Measurements from ENCODE around the gene KCTD5.
A peak's percentile ranks its signal among the peaks of the same experiment; 100 is the strongest.
"Not testable (repeated sequence)": the region's sequence is repeated elsewhere in the genome, so short reads cannot be mapped to it uniquely, and the experiment has no call there.

Gene KCTD5

GRCh38 chr16:2671741-2672140 lies 10.6 kb upstream of the KCTD5 start:
- DNase-seq (ENCODE audit: low read depth in 3 of 3, low spot score in 1 of 3): no peak

DNA sequence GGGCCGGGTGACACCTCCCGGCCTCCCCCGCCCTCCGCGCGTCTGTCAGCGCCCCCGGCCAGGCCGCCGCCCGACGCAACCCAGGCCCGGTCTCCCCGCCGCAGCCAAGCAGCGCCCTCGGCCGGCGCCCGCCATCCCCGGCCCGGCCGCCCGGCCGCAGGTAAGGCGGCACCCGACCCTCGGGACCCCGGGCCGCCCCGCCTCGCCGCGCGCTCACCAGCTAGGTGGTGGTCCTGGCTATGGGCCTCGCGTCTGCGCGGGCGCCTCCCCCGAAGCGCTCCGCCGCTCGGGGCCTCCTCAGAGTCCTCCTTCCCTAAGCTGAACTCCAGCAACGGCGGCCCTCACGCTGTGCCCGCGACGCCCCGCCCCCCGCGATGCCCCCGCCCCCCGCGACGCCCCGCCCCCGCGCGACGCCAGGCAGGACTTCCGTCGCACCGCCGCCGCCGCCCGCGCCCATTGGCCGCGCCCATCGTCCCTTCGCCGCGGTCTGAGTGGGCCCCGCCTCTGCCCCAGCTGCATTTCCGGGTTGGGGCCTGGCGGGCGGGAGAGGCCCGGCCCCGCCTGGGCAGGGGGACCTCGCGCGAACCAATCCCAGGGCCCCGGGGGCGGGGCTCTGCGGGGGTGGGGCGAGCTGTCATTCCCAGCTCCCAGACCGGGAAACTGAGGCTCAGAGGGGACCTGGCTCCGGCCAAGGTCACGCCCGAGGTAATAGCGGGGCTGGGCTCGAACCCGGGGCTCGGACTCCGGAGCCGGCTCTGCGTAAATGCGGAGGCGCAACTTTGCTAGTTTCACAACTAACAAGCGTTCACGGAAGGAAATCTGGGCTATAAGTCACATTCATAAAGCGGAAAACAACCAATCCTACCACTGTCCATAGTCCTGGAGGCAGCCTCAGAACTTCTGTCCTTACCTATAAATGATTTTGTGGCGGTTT lies 9.0 kb upstream of the KCTD5 start:
- DNase-seq (ENCODE audit: low read depth in 3 of 3, low spot score in 1 of 3): peak; percentile 88 to 90 (median 89)

- no peak for DNase-seq (ENCODE audit: low read depth in 3 of 3, low spot score in 1 of 3)
Measured at GRCh38 chr16:2675021-2675420, 7.3 kb upstream of the KCTD5 start.

DNA sequence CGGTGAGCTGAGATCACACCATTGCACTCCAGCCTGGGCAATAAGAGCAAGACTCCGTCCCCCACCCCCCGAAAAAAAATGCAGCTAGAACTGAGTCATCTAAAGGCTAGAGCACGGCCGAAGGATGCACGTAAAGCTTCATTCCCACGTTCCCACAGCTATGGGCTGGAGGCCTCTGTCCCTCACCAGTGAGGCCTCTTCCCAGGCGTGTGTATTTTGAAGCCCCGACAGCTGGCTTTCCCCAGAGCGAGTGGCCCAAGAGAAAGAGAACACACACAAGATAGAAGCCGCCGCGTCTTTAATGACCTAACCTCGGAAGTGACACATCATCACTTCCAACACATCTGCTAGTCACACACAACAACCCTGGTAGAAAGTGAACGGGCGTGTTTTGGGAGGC lies 6.6 kb upstream of the KCTD5 start:
- no peak for DNase-seq (ENCODE audit: low read depth in 3 of 3, low spot score in 1 of 3)

DNA sequence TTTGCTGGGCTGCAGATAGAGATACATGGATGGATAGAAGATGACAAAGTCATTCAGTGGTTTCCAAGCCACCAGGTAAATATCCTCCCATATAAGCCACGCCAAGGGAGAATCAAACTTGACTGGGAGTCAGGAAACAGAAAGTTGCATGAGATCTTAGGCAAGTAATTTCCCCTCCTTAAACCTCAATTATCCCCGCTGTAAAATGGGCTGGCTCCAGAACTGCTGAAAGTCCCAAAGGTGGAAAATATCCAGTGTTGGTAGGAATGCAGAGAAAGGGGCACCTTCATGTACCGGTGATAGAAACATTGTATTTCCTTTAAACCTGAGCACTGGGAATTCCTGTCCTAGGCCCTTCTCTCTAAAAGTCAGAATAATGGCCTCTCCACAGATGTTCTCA lies 5.4 kb upstream of the KCTD5 start:
- DNase-seq (ENCODE audit: low read depth in 3 of 3, low spot score in 1 of 3): not testable (repeated sequence)

GRCh38 chr16:2678206-2678965 lies 3.9 kb upstream of the KCTD5 start:
- not testable (repeated sequence) for DNase-seq (ENCODE audit: low read depth in 3 of 3, low spot score in 1 of 3)

GRCh38 chr16:2679902-2680301 lies 2.4 kb upstream of the KCTD5 start:
- not testable (repeated sequence) for DNase-seq (ENCODE audit: low read depth in 3 of 3, low spot score in 1 of 3)

GRCh38 chr16:2680360-2680759 lies 2.0 kb upstream of the KCTD5 start:
- DNase-seq (ENCODE audit: low read depth in 3 of 3, low spot score in 1 of 3): not testable (repeated sequence)

DNA sequence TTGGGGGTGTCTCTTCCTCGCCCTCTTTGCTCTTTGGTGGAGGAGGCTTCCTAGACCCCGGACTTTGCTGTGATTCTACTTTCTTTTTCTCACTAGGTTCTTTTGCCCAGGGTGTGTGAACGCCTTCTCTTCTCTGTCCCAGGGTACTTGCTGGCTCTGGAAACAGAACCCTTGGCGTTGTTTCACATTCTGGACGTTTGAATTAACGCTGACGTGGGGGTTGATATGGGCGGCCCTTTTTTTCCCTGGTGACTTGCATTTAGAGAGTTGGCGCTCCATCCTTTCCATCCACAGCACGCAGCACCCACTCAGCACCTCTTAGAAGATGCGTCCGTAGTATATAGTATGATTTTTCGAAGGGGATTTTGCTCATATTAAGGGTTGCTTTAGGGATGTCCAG lies 718 bp downstream of the KCTD5 start:
- DNase-seq (ENCODE audit: low read depth in 3 of 3, low spot score in 1 of 3): not testable (repeated sequence)

GRCh38 chr16:2686075-2686474 lies 3.8 kb downstream of the KCTD5 start:
- DNase-seq (ENCODE audit: low read depth in 3 of 3, low spot score in 1 of 3): not testable (repeated sequence)

GRCh38 chr16:2686912-2687507 lies 4.7 kb downstream of the KCTD5 start:
- no peak for DNase-seq (ENCODE audit: low read depth in 3 of 3, low spot score in 1 of 3)

DNA sequence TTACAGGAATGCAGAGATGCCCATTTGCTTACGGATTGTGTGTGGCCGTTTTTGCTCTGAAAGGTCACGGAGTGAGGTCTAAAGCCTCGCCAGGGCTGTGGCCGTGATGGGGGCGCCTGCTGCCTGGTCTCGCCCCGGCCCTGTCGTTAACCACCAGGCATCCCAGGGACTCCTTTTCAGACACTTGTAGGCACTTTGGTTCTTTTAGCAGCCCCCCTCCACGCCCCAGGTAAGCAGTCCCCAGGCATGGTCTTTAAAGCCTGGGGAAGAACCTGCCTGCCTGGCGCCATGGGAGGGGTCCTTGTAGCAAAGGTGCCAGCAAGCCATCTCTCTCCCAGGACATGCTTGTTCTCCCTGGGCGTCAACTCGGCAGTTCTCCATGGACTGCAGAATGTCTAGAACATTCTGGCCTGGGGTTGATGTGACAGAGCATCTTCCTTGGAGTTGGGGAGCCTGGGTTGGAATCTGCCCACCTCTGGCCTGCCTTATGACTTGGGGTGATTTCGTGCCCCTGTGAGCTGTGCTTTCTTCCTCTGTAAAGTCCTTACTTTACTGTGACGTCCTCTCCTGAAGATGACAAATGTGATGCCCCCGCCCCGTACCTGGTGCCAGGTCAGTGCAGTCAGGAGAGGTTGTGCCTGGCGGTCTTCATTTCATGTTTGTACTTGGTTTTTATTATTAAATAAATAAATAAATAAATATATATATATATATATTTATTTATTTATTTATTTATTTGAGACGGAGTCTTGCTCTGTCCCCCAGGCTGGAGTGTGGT lies 5.4 kb downstream of the KCTD5 start:
- DNase-seq (ENCODE audit: low read depth in 3 of 3, low spot score in 1 of 3): no peak

DNA sequence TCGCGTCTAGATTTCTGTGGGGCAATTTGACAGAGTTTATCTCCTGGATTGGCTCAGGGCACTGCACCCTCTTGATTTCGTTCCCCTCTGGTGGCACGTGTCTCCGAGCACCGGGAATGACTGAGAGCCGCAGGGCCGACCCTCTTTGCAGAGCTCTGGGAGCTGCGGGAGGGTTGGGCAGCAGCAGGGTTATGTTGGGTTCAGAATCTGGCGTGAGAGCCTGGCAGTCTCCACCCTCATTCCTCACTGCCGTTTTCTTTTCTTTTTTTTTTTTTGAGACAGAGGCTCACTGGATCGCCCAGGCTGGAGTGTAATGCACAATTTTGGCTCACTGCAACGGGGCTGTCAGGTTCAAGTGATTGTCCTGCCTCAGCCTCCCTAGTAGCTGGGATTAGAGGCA lies 7.1 kb downstream of the KCTD5 start:
- DNase-seq (ENCODE audit: low read depth in 3 of 3, low spot score in 1 of 3): not testable (repeated sequence)

DNA sequence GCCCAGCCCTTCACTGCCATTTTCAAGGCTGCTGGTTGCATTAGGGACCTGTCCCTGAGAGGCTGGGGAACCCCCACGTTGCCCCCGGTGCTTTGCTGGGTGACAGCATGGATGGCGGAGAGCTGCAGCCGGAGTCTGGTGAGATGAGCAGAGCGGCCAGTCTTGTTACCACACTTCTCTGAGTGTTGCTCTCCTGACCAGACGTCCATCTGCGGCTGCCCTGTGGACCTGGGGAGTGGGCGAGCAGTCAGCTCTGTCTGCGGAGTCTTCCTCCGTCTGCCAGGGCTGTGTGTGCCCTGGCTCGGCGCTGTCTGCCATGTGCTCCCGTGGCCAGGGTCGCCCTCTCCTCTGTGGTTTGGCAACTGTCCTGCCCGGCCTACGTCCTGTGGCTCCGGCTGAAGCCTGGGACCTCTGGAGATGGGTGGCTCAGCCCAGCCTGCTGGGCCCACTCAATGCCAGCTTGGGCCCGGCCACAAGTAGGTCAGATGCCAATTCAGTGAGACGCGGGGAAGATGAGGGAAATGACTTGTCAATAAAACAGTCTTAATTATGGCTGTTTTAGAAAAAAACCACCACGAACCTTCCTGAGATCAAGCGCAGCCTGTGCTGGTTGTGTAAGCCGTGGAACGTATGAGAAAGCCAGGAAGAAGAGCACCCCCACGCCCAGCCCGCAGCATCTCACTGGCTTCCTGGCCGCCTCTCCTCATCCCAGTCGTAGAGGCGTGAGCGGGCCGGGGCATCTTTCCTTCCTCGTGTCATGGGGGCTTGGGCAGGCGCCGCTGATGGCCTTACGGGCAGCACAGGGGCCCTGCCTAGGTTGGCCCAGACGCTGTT lies 7.9 kb downstream of the KCTD5 start:
- no peak for DNase-seq (ENCODE audit: low read depth in 3 of 3, low spot score in 1 of 3)

- no peak for DNase-seq (ENCODE audit: low read depth in 3 of 3, low spot score in 1 of 3)
Measured at GRCh38 chr16:2690852-2691251, 8.5 kb downstream of the KCTD5 start.

GRCh38 chr16:2691491-2692248 lies 9.3 kb downstream of the KCTD5 start:
- no peak for DNase-seq (ENCODE audit: low read depth in 3 of 3, low spot score in 1 of 3)

DNA sequence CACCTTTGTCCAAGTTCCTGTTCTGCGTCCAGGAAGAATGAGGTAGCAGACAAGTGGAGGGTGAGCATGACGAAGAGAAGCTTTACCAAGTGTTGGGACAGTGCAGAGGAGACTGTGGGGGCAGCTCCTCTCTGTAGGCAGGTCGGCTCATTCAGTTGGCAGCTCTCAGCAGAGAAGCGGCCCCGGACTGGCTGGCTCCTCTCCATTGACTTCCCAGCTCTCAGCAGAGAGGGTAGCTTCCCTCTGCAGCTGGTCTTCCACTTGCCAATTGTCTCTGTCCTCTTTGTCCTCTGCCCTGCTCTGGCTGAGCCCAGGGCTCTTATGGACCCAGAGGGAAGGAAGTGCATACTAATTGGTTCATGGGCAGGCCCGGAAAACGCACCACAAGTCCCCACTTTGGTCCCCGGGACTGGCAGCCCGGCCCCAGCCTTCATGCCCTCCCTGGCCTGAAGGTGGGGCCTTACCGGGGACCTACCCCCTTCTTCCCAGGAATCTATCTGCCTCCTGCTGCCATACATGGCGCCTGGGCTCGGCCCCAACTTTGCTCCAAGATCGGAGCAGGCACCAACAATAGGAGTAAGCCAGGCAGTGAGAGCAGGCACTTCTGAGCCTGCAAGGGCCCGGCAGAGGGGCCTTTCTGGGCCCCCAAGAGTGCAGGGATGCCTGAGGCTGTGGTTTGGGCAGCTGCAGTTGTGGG lies 10.1 kb downstream of the KCTD5 start:
- no peak for DNase-seq (ENCODE audit: low read depth in 3 of 3, low spot score in 1 of 3)

- DNase-seq (ENCODE audit: low read depth in 3 of 3, low spot score in 1 of 3): no peak
Measured at GRCh38 chr16:2692948-2693651, 10.8 kb downstream of the KCTD5 start.

Measured in stimulated activated CD4-positive, alpha-beta T cell treated with anti-CD3 and anti-CD28 coated beads, TNF-alpha, amount 100 ng/mL, for 1 hour (primary cell).